ENCODE data around the gene GOSR2. TPM values are rescaled to one million over a fixed set of nuclear protein-coding genes. Genes with fewer than 3 reads are reported as not detected.

GOSR2 gene
- total and polyA plus RNA-seq, 2 of the 13 experiments (the other 11 are each of a cell fraction or from before 2014, with no cell fraction given) = 61.5 to 63.9 TPM

- TF ChIP-seq DRAP1 (CRISPR knock-in tag; IDR thresholded peaks at IDR 0.05) (peak; percentile 74), ZFY (CRISPR knock-in tag; IDR thresholded peaks at IDR 0.05) (peak; percentile 90), PHF21A (CRISPR knock-in tag; IDR thresholded peaks at IDR 0.05) (peak; percentile 88), TBX2 (CRISPR knock-in tag; IDR thresholded peaks at IDR 0.05; ENCODE audit: borderline replicate concordance) (peak; percentile 92), FOXJ3 (CRISPR knock-in tag; IDR thresholded peaks at IDR 0.05; ENCODE audit: borderline replicate concordance) (peak; percentile 86; the same call in 1 of the 2 replicates), GZF1 (CRISPR knock-in tag; IDR thresholded peaks at IDR 0.05) (peak; percentile 75; the same call in 1 of the 2 replicates), ZNF574 (CRISPR knock-in tag; IDR thresholded peaks at IDR 0.05) (peak; percentile 93), ZNF260 (CRISPR knock-in tag; IDR thresholded peaks at IDR 0.05; ENCODE audit: borderline replicate concordance, low read depth) (no peak), ELK4 (CRISPR knock-in tag; IDR thresholded peaks at IDR 0.05; ENCODE audit: borderline replicate concordance) (no peak), NR2F1 (CRISPR knock-in tag; IDR thresholded peaks at IDR 0.05) (peak; percentile 93 to 94), NFATC3 (CRISPR knock-in tag; IDR thresholded peaks at IDR 0.05) (0 out of 2 replicates have a peak, but pooled peaks have one; percentile 84), DDIT3 (CRISPR knock-in tag; IDR thresholded peaks at IDR 0.05) (no peak), ZNF580 (CRISPR knock-in tag; IDR thresholded peaks at IDR 0.05; ENCODE audit: borderline replicate concordance, low read depth) (peak; percentile 99), CCDC6 (CRISPR knock-in tag; IDR thresholded peaks at IDR 0.05) (peak; percentile 96; the same call in 1 of the 2 replicates), SOX6 (IDR thresholded peaks at IDR 0.05) (no peak), SOX6 (CRISPR knock-in tag; IDR thresholded peaks at IDR 0.05) (peak; percentile 88), SMARCC2 (IDR thresholded peaks at IDR 0.05) (no peak), ZNF672 (CRISPR knock-in tag; IDR thresholded peaks at IDR 0.05) (peak; percentile 85), TFE3 (CRISPR knock-in tag; IDR thresholded peaks at IDR 0.05) (peak; percentile 91; the same call in 1 of the 2 replicates), RAD21 (CRISPR knock-in tag; IDR thresholded peaks at IDR 0.05) (0 out of 2 replicates have a peak, but pooled peaks have one; percentile 48), ZNF138 (CRISPR knock-in tag; IDR thresholded peaks at IDR 0.05; ENCODE audit: low read depth) (peak; percentile 32; the same call in 1 of the 2 replicates), AKAP8 (CRISPR knock-in tag; IDR thresholded peaks at IDR 0.05) (peak; percentile 96), SMARCE1 (IDR thresholded peaks at IDR 0.05; ENCODE audit: borderline replicate concordance) (no peak)
These were observed 20.8 kb downstream of the GOSR2 start (continued) for GRCh38 chr17:46943501-46944393.

All from HepG2 (cell line).